Measurements from ENCODE around the gene ACOT2. TPM values are rescaled to one million over a fixed set of nuclear protein-coding genes. Genes with fewer than 3 reads are reported as not detected.
A peak's percentile ranks its signal among the peaks of the same experiment; 100 is the strongest.
"Not testable (repeated sequence)": the region's sequence is repeated elsewhere in the genome, so short reads cannot be mapped to it uniquely, and the experiment has no call there.

ACOT2 gene
- polyA plus RNA-seq, 10 donors = 20.6 to 35.6 (median 29.3) TPM

DNA sequence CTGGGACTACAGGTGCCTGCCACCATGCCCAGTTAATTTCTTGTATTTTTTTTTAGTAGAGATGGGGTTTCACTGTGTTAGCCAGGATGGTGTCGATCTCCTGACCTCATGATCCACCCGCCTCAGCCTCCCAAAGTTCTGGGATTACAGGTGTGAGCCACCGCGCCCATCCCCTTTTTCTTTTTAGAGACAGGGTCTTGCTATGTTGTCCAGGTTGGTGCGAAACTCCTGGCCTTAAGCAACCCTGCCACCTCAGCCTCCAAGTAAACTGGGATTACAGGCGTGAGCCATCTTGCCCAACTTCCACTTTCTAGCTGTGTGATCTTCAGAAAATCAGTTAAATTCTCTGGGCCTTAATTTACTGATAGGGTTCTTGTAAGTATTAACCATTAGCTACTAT is 2.1 kb upstream of the ACOT2 start:
- not testable (repeated sequence) for DNase-seq

DNA sequence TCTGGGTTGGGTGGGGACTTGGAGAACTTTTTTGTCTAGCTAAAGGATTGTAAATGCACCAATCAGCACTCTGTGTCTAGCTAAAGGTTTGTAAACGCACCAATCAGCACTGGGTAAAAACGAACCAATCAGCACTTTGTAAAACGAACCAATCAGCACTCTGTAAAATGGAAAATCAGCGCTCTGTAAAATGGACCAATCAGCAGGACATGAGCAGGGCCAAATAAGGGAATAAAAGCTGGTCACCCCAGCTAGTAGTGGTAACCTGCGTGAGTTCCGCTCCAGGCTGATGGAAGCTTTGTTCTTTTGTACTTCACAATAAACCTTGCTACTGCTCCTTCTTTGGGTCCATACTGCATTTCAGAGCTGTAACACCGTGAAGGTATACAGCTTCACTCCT is 1.7 kb upstream of the ACOT2 start:
- no peak for DNase-seq

DNA sequence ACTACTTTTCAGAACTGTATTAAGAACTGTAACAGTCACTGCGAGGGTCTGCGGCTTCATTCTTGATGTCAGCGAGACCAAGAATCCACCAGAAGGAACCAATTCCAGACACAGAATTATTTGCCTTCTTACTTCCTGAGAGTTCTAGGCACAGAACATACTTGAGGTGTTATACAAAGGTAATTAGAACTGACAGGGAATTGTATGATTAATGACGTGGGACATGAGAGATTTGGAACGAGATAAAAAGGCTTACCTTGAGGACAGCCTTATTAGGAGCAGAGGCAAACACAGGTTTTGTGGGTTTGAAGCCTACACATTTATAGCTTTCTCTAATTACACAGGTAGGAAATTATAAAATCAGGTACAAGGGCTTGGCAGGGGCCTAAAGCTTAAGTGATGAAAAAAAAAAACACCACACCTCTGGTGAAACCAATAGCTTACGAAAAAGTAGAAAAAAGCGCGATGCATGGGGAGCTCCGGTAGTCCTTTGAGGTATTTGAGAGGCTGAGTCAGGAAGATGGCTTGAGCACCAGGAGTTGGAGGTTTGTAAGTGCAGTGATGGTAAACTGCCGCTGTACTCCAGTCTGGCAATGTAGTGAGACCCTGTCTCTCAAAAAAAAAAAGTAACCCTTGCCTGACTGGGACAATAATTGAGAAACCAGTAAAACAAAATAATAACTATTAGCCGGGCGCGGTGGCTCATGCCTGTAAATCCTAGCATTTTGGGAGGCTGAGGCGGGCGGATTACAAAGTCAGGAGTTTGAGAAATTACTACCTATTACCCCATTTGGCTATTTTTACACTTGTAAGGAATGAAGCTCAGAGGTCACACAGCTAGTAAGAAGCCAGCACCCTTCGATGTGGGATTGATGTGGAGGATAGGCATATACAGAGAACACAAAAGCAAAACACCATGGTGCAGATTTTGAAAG is 795 bp upstream of the ACOT2 start:
- peak in 2 of 3 donors; percentile 21 to 30 for DNase-seq

DNA sequence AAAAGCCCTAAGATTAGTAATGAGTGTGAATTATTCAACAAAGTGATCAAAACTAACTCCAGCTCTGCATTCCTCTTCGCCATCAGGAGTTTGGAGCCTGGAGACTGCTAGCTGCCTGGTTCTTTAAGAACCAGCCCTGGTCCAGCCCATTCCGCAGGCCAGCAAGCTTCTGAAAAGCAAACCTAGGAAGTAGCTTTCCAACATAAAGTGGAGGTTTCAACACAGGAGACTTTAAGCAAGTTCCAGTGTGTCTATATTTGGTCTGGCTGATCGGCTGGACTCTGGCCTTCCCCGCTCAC is 178 bp upstream of the ACOT2 start:
- DNase-seq = not testable (repeated sequence)

DNA sequence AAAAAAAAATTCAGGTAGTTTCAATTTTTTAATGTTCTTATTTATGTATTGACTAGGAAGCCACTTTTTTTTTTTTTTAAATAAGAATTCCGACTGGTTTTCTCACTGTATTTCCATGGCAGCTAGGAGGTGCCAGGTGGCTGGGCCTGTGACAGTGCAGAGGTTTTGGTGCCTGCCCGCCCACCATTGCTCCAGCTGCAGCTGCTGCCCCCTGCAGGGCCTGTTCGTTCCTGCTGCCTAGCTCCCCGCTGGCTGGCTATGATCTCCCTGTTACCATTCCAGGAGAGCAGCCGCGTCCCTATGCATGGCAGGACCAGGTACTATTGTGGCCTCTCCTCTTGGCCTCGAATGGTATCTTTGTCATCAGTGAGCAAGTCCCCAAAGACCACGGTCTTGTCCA is 1.9 kb downstream of the ACOT2 start:
- peak in 2 of 3 donors; percentile 31 to 54 for DNase-seq

DNA sequence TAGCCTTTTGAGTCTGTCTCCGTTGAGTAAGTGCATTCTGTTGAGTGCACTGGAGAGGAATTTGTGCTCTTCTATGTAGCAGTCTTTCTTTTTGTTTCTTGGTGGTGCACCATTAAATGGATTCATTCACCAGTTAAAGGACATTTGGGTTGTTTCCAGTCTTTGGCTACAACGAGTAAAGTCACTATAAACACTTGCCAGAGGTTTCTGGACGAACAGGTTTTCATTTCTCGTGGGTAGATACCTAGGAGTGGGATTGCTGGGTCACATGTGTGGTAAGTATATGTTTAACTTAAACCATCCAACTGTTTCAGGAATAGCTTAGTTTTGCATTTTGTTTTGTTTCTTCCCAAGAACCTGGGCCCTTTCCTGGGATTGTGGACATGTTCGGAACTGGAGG is 4.0 kb downstream of the ACOT2 start:
- DNase-seq = not testable (repeated sequence)

DNA sequence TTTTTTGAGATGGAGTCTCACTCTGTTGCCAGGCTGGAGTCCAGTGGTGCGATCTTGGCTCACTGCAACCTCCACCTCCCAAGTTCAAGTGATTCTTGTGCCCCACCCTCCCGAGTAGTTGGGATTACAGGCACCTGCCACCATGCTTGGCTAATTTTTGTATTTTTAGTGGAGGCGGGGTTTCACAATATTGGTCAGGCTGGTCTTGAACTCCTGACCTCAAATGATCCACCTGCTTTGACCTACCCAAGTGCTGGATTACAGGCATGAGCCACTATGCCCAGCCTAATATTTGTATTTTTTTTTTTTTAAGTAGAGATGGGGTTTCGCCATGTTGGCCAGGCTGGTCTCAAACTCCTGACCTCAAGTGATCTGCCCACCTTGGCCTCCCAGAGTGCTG is 4.7 kb downstream of the ACOT2 start:
- DNase-seq = not testable (repeated sequence)

DNA sequence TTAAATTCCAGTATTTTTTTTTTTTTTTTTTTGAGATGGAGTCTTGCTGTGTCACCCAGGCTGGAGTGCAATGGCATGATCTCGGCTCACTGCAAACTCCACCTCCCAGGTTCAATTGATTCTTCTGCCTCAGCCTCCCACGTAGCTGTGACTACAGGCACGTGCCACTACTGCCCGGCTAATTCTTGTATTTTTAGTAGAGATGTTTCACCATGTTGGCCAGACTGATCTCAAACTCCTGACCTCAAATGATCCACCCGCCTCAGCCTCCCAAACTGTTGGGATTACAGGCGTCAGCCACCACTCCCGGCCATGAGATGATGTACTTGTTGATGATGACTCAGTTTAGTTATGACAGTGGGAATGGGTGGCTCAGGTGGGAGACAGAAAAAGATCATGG is 5.2 kb downstream of the ACOT2 start:
- DNase-seq = not testable (repeated sequence)

DNA sequence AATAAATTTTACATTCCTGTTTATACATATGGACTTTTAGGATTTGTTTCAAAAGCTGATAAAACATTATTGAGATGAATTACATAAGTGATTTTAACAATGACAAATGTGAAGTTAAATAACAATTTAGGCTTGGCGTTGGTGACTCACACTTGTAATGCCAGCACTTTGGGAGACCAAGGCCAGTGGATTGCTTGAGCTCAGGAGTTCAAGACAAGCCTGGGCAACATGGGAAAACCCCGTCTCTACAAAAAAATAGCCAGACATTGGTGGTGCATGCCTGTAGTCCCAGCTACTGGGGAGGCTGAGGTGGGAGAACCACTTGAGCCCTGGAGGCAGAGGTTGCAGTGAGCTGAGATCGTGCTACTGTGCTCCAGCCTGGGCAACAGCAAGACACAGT is 7.4 kb downstream of the ACOT2 start:
- DNase-seq = no peak

DNA sequence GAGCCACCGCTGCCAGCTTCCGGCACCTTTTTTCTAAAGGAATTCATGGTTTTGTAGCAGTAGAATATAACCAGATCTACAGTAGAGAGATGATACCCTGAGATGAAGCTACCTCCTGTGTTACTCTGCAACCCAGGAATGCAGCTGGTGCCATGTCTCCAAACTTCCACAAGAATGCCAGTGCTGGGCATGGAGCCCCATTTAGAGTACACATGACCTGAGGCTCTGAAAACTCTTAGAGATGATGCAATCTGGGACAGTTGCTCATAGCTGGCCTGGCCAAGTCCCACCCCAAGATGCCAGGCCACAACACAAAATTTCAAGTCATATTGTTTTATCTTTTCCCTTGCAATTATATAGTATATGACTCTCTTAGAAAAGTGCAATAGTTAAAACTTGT is 8.2 kb downstream of the ACOT2 start:
- DNase-seq = not testable (repeated sequence)

DNA sequence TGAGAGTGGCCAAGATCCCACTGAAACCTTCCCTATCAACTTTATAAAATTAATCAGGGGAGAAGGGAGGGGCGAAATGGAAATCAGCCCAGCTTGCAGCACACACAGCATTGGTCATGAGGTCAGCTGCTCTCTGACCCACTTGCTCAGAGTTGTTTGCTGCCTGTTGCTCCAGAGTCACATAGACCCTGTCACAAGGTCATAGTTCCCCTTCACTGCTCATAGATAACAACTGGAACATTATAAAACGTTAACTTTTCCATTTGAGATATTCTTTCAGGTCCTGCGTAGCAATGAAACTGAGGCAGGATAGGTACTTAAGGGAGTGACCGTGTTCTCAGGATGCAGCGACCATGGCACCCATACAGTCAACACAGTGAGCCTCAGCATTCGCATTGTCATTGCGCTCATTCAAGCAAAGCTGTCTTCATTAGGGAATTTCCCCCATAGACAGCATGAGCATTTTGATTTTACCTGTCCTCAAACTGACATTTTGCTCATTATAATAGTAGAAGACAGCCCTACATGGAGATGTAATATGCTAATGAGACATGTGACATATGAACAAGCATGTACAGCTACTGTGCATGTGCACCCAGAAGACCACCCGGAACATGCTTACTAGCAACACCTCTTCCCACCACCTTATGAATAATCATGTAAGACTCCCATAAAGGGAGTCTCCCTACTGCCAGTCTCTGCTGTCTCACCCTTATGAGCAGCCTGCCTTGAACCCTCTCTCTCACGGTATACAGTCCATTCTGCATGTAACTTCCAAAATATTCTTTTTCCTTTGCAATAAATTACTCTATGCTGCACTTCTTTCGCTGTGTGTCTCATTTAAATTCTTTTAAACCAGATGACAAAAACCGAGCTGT is 13.3 kb downstream of the ACOT2 start:
- DNase-seq = not testable (repeated sequence)

DNA sequence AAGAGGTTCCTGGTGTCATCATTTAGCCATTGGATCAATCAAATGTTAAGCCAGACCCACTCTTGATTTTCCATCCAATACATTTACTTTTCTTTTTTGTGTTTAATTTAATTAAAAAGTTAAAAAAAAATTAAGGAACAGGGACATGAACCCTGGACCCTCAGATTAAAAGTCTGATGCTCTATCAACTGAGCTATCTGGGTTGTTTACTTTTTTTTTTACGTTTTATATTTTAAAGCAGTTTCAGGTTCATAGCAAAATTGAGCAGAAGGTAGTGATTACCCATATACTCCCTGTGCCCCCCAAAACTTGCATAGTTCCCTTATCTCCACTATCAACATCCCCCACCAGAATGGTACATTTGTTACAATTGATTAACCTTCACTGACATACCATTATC is 19.7 kb downstream of the ACOT2 start:
- no peak for DNase-seq

DNA sequence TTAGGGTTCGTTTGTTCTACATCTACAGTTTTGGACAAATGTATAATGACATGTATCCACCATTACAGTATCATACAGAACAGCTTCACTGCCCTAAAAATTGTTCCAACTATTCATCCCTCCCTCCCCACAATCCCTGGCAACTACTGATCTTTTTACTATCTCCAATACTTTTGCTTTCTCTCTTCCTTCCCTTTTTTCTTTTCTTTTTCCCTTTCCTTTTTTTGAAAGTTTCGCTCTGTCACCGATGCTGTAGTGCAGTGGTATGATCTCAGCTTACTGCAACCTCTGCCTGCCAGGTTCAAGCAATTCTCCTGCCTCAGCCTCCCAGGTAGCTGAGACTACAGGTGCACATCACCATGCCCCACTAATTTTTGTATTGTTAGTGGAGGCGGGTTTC is 20.1 kb downstream of the ACOT2 start:
- no peak for DNase-seq

DNA sequence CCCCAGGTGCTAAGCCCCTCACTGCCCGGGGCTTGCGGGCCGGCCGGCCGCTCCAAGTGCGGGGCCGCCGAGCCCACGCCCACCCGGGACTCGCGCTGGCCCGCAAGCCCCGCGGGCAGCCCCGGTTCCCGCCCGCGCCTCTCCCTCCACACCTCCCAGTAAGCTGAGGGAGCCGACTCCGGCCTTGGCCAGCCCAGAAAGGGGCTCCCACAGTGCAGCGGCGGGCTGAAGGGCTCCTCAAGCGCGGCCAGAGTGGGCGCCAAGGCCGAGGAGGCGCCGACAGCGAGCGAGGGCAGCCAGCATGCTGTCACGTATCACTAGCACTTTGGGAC is 21.6 kb downstream of the ACOT2 start:
- not testable (repeated sequence) for DNase-seq

DNA sequence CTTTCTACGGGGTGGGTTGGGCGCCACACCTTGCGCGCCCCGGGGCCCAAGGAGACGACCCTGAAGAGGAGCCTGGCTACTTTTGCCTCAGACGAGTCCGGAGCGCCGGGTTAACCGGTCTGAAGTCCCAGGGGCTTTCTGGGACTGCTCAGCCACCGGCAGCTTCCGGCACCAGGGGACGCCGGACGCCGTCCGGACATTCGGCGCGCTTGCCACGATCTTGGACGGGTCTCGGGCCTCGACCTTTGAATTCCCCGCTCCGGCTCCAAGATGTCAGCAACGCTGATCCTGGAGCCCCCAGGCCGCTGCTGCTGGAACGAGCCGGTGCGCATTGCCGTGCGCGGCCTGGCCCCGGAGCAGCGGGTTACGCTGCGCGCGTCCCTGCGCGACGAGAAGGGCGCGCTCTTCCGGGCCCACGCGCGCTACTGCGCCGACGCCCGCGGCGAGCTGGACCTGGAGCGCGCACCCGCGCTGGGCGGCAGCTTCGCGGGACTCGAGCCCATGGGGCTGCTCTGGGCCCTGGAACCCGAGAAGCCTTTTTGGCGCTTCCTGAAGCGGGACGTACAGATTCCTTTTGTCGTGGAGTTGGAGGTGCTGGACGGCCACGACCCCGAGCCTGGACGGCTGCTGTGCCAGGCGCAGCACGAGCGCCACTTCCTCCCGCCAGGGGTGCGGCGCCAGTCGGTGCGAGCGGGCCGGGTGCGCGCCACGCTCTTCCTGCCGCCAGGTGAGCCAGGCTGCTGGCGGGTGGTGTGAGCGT is 22.9 kb downstream of the ACOT2 start, which contains the start of gene ACOT4:
Gene ACOT4 (plus strand): TSS at position 184 of the 760 bp plus-strand sequence. CDS start 87 bp downstream, at position 271.
- DNase-seq = peak in 2 of 3 donors; percentile 49 to 77

DNA sequence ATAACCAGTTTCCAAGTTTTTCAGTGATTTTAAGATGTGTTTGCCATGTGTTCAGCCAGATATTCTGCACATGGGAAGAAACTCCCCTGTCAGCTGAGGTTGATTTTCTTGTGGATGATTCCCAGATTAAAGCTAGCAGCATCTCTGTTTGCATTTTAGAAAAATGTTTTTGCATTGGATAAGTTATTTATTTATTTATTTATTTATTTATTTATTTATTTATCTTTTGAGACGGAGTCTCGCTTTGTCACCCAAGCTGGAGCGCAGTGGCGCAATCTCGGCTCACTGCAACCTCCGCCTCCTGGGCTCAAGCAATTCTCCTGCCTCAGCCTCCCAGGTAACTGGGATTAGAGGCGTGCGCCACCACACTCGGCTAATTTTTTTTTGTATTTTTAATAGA is 25.5 kb downstream of the ACOT2 start:
- DNase-seq = no peak

DNA sequence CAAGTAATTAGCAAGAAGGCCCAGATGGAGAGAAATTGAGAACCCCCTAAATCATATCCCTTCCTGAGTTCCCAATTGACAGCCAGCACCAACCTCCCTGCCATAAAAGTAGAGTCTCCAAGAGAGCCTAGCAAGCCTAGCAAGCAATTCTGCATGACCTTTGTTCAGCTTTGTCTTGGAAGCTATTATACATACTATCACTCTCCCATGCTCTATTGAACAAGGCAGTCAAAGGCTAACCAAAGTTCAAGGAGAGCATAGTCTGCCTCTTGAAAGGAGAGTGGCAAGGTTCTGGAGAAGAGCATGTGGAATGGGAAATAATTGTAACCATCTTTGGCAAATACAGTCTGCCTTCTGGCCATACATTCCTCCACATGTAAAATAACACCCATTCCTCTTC is 30.5 kb downstream of the ACOT2 start:
- no peak for DNase-seq

DNA sequence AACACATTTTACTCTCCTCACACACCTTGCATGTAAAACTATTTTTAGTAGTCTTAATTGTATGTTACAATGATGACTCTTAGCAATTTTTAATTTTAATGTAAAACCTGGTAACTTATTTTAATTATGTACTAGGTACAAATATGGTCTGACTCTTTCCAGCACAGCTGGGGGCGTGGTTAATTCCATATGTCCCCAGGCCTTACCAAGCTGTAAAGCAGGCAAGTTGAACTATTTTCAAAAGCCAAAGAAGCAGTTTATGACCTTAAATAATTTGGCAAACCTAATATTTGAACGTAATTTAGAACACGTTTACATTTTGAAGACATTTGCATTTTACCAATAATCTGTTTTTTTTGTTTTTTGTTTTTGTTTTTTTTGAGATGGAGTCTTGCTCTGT is 34.0 kb downstream of the ACOT2 start:
- DNase-seq = no peak

DNA sequence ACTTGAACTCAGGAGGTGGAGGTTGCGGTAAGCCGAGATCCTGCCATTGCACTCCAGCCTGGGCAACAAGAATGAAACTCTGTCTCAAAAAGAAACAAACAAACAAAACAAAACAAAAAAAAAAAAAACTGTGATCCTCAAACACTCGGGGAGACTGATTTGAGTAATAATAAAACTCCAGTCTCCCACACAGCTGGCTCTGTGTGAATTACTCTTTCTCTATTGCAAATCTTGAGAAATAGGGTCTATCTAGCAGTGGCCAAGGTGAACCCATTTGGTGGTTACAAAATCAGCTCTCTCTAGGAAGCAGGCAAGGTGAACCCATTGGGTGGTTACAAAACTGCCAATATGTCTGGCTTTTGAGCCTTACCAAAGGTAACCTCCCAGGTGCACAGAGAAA is 37.3 kb downstream of the ACOT2 start:
- DNase-seq = no peak

DNA sequence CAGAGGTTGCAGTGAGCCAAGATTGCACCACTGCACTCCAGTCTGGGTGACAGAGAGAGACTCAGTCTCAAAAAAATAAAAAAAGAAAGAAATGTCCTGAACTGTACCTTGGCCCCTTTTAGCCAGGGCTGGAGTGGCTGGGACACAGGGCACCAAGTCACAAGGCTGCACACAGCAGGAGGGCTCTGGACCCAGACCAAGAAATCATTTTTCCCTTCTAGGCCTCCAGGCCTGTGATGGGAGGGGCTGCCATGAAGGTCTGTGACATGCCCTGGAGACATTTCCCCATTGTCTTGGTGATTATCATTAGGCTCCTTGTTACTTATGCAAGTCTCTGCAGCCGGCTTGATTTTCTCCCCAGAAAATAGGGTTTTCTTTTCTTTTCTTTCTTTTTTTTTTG is 38.2 kb downstream of the ACOT2 start:
- no peak for DNase-seq

DNA sequence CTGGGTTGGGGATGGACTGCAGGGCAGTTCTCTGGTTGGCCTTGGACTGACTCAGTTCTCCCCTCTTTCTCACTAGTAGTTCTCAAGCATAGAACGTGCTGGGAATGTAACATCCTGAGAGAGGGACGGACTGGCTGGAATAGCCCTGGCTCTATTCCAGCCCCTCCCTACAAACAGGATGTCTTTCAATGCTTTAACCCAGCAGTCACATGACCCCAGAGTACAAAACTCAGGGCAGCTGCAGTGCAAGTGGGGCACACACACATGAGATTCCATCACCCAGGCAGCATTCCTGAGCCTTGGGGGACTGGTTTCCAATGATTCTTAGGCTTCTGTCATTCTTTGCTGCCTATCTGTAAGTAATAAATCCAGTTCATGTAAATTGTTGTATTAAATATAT is 41.7 kb downstream of the ACOT2 start:
- DNase-seq = peak in 1 of 3 donors; percentile 14
